Sigmoid colon (tissue), 7 donors: Measurements from ENCODE around the gene SYK. TPM values are rescaled to one million over a fixed set of nuclear protein-coding genes. Genes with fewer than 3 reads are reported as not detected.
"Not testable (repeated sequence)": the region's sequence is repeated elsewhere in the genome, so short reads cannot be mapped to it uniquely, and the experiment has no call there.

Experiments
- DNase-seq: peaks from one replicate; pipeline ENCODE4 v3.0.0-alpha.2; 2019
- H3K27ac ChIP-seq, 4 donors: fragments of 200-600 bp; sonication (generic); one replicate each; pipeline ENCODE4 v1.5.1; 2016 to 2019; ENCODE audit warnings: mild to moderate bottlenecking in 1 of 4
- H3K27me3 ChIP-seq, 3 donors: fragments of 200-600 bp; sonication (generic); one replicate each; pipeline ENCODE4 v1.5.1; 2019; ENCODE audit warnings: mild to moderate bottlenecking in 1 of 3
- H3K36me3 ChIP-seq, 4 donors: fragments of 200-600 bp; sonication (generic); one replicate each; pipeline ENCODE4 v1.5.1; 2016 to 2019
- H3K4me1 ChIP-seq, 4 donors: fragments of 200-600 bp; sonication (generic); one replicate each; pipeline ENCODE4 v1.5.1; 2017 to 2019
- H3K4me3 ChIP-seq, 4 donors: fragments of 200-600 bp; sonication (generic); one replicate each; pipeline ENCODE4 v1.5.1; 2017 to 2019; ENCODE audit warnings: mild to moderate bottlenecking in 2 of 4, moderate library complexity in 1 of 4
- H3K9me3 ChIP-seq, 4 donors: fragments of 200-600 bp in 3 of 4; sonication (generic) in 3 of 4; one replicate each; pipeline versions ENCODE4 v1.5.1 to v1.6.1; 2013 to 2019
- EP300 ChIP-seq, 4 donors: sonication (generic); formaldehyde crosslinking; IDR thresholded peaks; one replicate each; pipeline ENCODE4 v1.6.1; 2017; ENCODE audit warnings: antibody characterized with exemption in 4 of 4
- POLR2A ChIP-seq, 2 donors: fragments of 450-650 bp; IDR thresholded peaks; one replicate each; pipeline ENCODE4 v1.6.1; 2016; ENCODE audit warnings: antibody characterized with exemption in 2 of 2, mild to moderate bottlenecking in 2 of 2, moderate library complexity in 2 of 2
- POLR2AphosphoS5 ChIP-seq, 4 donors: sonication (generic); formaldehyde crosslinking; IDR thresholded peaks; one replicate each; pipeline ENCODE4 v1.6.1; 2017; ENCODE audit warnings: antibody characterized with exemption in 4 of 4
- WGBS, 2 donors: extraction: QIAGEN DNeasy Blood & Tissue Kit; methylation state at CpG; one replicate each; pipeline ENCODE4 v1.1.7; 2013; 5-methylcytosine and 5-hydroxymethylcytosine counted together
- intact Hi-C: fragments of 100-400 bp; cut with DNase I; formaldehyde crosslinking; loops from one replicate; pipeline ENCODE4 v1.15.1; 2023
- polyA plus RNA-seq, 3 donors: library from polyadenylated mRNA; stranded (reverse); fragments of 200-250 nt; gene quantifications; one replicate each; pipeline ENCODE4 v1.2.3, GENCODE V29; 2013
- total RNA-seq, 4 donors: library from RNA; depleted of rRNA; stranded (reverse); fragments of >200 nt; gene quantifications; one replicate each; pipeline ENCODE4 v1.1.0, GENCODE V29; 2016
- TF ChIP-seq, protein P1 (sequence below), 4 experiments: fragments of 450-650 bp in 3 of 4; fragments of 200-600 bp in 1 of 4; IDR thresholded peaks; one replicate each; pipeline ENCODE4 v1.5.1; 2016 to 2019; ENCODE audit warnings: antibody characterized with exemption in 4 of 4, mild to moderate bottlenecking in 3 of 4, moderate library complexity in 2 of 4
- donor health status: healthy with polysubstance abuse.
- donor health status: Bipolar disorder and iron deficiency.
- donor health status: healthy.

SYK gene
- total and polyA plus RNA-seq, 7 donors, result 7.8 to 35.8 (median 16.4) TPM

- intact Hi-C loops, result no loop called here
- Histone ChIP-seq H3K4me3 (no peak overlapping the region), H3K27ac (no peak overlapping the region), H3K36me3 (no peaks in the 10 kb centered on the region), H3K4me1 (no peaks in the 10 kb centered on the region), H3K27me3 (no peaks in the 10 kb centered on the region), H3K9me3 (no peaks in the 10 kb centered on the region)
- TF ChIP-seq POLR2AphosphoS5 (IDR thresholded peaks at IDR 0.05) (no peak), POLR2A (IDR thresholded peaks at IDR 0.05) (no peak), EP300 (IDR thresholded peaks at IDR 0.05) (no peak)
- TF ChIP-seq, protein P1, sequence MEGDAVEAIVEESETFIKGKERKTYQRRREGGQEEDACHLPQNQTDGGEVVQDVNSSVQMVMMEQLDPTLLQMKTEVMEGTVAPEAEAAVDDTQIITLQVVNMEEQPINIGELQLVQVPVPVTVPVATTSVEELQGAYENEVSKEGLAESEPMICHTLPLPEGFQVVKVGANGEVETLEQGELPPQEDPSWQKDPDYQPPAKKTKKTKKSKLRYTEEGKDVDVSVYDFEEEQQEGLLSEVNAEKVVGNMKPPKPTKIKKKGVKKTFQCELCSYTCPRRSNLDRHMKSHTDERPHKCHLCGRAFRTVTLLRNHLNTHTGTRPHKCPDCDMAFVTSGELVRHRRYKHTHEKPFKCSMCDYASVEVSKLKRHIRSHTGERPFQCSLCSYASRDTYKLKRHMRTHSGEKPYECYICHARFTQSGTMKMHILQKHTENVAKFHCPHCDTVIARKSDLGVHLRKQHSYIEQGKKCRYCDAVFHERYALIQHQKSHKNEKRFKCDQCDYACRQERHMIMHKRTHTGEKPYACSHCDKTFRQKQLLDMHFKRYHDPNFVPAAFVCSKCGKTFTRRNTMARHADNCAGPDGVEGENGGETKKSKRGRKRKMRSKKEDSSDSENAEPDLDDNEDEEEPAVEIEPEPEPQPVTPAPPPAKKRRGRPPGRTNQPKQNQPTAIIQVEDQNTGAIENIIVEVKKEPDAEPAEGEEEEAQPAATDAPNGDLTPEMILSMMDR (IDR thresholded peaks at IDR 0.05), result no peak
- 69 to 82% methylated on average over 6 of the region's 6 CpGs for WGBS, 2 donors
- no peak for DNase-seq
These were observed 16.7 kb downstream of the SYK start for GRCh38 chr9:90818279-90818678.

DNA sequence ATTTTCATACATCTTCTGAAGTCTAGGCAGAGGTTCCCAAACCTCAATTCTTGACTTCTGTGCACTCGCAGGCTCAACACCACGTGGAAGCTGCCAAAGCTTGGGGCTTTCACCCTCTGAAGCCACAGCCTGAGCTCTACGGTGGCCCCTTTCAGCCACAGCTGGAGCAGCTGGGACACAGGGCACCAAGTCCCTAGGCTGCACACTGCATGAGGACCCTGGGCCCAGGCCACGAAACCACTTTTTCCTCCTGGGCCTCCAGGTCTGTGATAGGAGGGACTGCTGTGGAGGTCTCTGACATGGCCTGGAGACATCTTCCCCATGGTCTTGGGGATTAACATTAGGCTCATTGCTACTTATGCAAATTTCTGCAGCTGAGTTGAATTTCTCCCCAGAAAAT is 18.8 kb downstream of the SYK start:
- H3K36me3 ChIP-seq, H3K27ac ChIP-seq, intact Hi-C loops, DNase-seq, H3K9me3 ChIP-seq, H3K4me3 ChIP-seq, H3K27me3 ChIP-seq, H3K4me1 ChIP-seq: not testable (repeated sequence)
- 81 to 85% methylated on average over 4 of the region's 4 CpGs for WGBS, 2 donors

- H3K27ac ChIP-seq, H3K4me3 ChIP-seq, H3K27me3 ChIP-seq, H3K36me3 ChIP-seq, DNase-seq, intact Hi-C loops, H3K4me1 ChIP-seq, H3K9me3 ChIP-seq: not testable (repeated sequence)
- 77 to 96% methylated on average over 1 of the region's 1 CpG for WGBS, 2 donors
These were observed 19.6 kb downstream of the SYK start for GRCh38 chr9:90821236-90821635.

GRCh38 chr9:90821697-90822096 is 20.1 kb downstream of the SYK start:
- no peaks in the 10 kb centered on the region for H3K27me3 ChIP-seq
- H3K4me1 ChIP-seq, result no peaks in the 10 kb centered on the region
- DNase-seq, result no peak
- no peak overlapping the region for H3K4me3 ChIP-seq
- H3K36me3 ChIP-seq, result no peaks in the 10 kb centered on the region
- WGBS, 2 donors, result 93 to 95% methylated on average over 5 of the region's 5 CpGs
- no peak overlapping the region for H3K27ac ChIP-seq
- intact Hi-C loops, result no loop called here
- no peaks in the 10 kb centered on the region for H3K9me3 ChIP-seq
- TF ChIP-seq POLR2A (IDR thresholded peaks at IDR 0.05) (no peak), EP300 (IDR thresholded peaks at IDR 0.05) (no peak), POLR2AphosphoS5 (IDR thresholded peaks at IDR 0.05) (no peak)
- TF ChIP-seq, protein P1 (IDR thresholded peaks at IDR 0.05), result no peak

DNA sequence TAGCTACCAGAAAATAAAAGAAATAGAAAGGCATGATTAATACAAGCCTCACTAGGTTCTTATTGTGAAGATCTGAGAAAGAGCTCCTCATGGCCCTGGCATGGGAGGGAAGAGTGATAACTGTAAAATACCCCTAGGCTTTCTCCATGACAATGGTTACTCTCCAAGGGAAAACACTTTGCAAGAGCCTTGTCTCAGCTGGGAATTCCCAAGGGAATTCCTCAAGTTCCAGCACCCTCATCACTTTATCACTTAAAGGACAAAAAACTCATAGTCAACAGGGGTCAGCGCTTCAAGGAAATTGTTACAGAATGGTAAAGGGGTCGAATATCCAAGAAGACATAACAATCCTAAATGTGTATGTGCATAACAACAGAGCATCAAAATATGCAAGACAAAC is 21.2 kb downstream of the SYK start:
- no peaks in the 10 kb centered on the region for H3K9me3 ChIP-seq
- TF ChIP-seq POLR2AphosphoS5 (IDR thresholded peaks at IDR 0.05) (no peak), EP300 (IDR thresholded peaks at IDR 0.05) (no peak), POLR2A (IDR thresholded peaks at IDR 0.05) (no peak)
- TF ChIP-seq, protein P1 (IDR thresholded peaks at IDR 0.05), result no peak
- no peak overlapping the region for H3K4me3 ChIP-seq
- WGBS, 2 donors, result 94 to 96% methylated on average over 2 of the region's 2 CpGs
- no peak for DNase-seq
- intact Hi-C loops, result no loop called here
- no peaks in the 10 kb centered on the region for H3K36me3 ChIP-seq
- no peak overlapping the region for H3K27ac ChIP-seq
- H3K4me1 ChIP-seq, result no peaks in the 10 kb centered on the region
- H3K27me3 ChIP-seq, result no peaks in the 10 kb centered on the region

DNA sequence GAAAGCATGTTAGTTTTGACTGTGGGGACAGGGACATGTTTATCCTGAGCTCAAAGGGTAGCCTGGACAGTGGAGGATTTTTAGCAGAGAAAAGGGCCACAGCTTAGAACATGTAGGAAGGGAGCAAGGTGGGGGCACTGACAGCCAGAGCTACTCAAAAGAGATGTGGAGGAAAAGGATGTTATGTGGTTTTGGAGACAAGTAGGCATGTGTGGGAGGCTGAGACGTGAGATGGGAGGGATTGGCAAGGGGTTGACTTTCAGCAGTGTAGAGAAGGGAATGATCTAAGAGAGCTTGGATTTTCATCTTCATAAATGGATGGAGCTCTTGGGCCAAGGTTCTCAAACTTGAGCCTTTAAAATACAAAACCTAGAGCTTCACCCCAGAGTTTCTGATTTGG is 24.0 kb downstream of the SYK start:
- no peaks in the 10 kb centered on the region for H3K4me1 ChIP-seq
- intact Hi-C loops, result no loop called here
- no peaks in the 10 kb centered on the region for H3K36me3 ChIP-seq
- H3K27me3 ChIP-seq, result no peaks in the 10 kb centered on the region
- no peak for TF ChIP-seq POLR2AphosphoS5 (IDR thresholded peaks at IDR 0.05)
- TF ChIP-seq EP300 (IDR thresholded peaks at IDR 0.05), result no peak
- TF ChIP-seq POLR2A (IDR thresholded peaks at IDR 0.05), result no peak
- TF ChIP-seq, protein P1 (IDR thresholded peaks at IDR 0.05), result no peak
- no peak for DNase-seq
- 63 to 85% methylated on average over 1 of the region's 1 CpG for WGBS, 2 donors
- H3K27ac ChIP-seq, result no peak overlapping the region
- H3K9me3 ChIP-seq, result no peaks in the 10 kb centered on the region
- H3K4me3 ChIP-seq, result no peak overlapping the region
